NCI-H748 (cell line): ENCODE data around the gene TMEM92.
"Not testable (repeated sequence)": the region's sequence is repeated elsewhere in the genome, so short reads cannot be mapped to it uniquely, and the experiment has no call there.

Experiments
- DNase-seq: peaks from one replicate; lab custom pipeline; 2025; ENCODE audit not compliant: unreplicated experiment; lab: John Stamatoyannopoulos, UW

TMEM92 gene

DNA sequence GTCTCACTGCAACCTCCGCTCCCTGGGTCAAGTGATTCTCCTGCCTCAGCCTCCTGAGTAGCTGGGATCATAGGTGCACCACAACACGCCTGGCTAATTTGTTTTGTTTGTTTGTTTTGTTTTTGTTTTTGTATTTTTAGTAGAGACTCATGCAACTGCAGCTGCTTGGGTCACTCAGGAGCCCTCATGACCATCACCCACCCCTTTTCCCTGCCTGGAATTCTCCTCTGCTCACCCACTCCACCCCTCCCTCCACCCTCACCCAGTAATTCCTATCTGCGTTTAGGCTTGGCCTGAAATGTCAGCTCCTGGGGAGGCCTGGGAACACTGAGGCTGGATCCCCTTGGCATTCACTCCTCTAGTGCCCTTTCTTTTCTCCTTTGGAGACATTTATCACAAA lies 25.5 kb downstream of the TMEM92 start:
- DNase-seq, result no peak

DNA sequence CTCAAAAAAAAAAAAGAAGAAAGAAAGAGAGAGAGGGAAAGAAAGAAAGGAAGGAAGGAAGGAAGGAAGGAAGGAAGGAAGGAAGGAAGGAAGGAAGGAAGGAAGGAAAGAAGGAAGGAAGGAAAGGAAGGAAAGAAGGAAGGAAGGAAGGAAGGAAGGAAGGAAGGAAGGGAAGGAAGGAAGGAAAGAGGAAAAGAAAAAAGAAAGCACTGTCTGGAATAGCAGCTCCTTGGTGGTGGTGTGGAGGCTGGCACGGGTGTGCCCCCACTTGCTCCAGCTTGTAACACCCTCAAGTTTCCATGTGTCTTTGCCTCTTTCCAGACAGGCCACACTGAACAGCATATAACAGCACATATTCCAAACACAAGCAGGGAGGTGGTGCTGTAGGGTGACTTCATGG lies 26.6 kb downstream of the TMEM92 start:
- not testable (repeated sequence) for DNase-seq

DNA sequence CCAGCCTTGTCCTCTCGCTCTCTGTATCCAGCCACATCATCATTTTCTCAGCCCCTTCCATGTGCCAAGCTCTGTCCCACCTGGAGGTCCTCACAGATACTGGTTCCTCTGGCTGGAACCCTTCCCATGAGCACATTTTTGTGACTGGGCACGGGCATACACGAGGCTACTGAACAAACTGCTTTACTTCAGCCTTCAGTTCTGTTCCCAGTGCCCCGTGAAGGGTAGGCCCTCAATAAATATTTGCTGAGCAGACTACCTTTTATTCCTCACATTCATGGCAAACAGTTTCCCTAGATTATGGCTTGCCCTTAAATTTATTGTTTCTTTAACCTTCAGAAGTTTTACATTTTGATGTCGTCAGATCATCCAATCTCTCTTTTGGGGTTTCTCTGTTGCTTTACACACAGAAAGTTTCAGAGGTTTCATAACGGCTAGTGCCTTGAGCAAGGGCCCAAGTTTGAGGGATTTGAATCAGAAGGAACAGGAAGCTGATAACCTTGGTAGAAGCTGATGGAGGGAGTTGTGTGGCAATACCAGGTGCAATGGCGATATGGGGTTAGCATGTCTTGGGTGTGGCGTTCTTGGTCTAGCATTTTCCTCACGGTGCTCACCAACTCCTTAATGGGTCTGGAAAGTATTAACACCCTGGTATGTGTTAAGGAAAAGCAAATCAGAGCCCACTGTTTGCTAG lies 27.8 kb downstream of the TMEM92 start:
- no peak for DNase-seq

DNA sequence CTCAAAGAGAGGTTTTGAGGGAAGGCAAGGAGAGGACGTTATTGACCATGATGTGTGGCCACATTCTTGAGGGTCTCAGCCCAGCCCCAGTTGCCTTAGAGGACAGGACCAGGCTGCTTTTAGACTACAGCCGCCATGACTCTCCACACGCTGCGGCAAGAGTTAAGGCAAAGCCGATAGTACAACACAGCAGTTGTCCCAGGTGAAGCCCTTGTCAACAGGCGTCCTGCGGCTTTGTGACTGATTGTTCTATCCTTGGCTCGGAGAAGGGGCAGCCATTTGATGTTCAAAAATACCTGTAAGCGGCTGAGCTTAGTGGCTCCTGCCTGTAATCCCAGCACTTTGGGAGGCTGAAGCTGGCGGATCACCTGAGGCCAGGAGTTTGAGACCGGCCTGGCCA lies 28.8 kb downstream of the TMEM92 start:
- DNase-seq, result no peak

DNA sequence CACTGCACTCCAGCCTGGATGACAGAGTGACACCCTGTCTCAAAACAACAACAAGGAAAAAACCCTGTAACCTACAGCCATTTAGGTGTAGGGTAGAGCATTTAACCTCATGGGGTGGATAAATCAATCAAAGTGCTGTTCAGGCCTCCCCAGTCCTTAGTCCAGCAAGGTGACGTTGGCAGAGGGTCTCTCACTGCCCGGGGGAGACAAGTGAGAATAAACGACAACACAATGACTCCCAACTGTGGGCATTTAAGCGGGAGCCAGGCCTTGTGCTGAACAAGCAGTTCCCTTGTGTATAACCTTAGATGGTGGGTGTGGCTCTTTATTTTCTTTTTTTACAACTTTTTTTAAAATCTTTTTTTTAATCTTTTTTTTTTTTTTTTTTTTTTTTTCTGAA lies 29.3 kb downstream of the TMEM92 start:
- no peak for DNase-seq

DNA sequence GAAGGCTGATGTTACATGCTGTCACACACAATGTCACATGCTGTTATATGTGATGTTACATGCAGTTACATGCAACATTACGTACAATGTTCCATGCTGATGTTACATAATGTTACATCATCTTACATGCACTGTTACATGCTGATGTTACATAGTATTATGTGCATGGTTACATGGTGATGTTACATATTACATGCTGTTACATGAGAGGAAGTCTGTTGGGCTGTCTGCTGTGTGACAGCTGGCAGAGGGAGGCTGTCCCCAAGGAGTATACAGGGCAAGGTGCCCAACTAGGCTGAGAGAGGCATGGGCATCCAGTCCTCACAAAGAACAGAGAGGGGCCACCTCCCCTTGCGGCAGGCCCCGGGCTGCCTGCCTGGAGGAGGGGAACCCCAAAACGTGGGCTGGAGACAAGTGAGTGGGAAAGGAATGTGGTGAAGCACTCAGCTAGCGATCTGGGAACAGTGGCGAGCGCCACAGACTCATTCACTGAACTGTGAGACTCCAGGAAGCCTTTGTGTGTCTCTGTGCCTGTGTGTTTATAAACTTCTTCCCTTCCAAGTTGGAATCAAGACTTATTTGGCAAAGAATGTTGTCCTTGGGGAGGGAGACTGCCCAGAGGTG lies 30.6 kb downstream of the TMEM92 start:
- DNase-seq, result no peak

DNA sequence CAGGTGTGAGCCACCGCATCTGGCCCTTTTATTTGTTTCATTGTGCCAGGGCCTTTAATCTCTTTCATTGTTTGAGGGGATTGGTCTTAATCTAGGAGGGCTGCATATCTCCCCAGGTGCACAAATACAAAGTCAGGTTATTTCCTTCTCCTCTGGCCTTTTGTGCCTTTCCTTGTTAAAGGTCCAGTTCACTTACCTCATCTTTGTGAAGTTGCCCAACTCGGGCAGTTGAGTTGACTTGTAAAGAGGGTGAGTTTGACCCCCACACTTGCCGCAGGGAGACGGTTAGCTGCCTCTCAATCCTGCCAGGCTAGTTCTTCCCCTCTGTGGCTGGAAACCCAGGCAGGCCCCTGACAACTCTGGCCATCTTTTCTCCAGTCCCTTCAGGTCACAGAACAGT lies 33.4 kb downstream of the TMEM92 start:
- no peak for DNase-seq

DNA sequence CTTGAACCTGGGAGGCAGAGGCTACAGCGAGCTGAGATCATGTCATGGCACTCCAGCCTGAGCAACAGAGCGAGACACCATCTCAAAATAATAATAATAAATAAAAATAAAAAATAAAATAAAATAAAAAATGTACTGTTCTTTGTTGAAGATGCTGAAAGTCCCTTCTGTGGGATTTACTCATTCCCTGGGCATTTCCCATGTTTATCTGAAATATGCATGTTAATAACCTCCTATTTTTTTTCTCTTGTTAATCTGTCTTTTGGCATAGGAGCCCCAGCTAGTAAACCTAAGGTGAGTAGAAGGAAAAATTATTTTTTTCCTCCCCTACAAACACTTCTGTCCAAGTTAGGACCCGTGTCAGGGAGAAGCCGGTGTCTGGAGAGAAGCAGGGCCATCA lies 34.4 kb downstream of the TMEM92 start:
- DNase-seq, result no peak

DNA sequence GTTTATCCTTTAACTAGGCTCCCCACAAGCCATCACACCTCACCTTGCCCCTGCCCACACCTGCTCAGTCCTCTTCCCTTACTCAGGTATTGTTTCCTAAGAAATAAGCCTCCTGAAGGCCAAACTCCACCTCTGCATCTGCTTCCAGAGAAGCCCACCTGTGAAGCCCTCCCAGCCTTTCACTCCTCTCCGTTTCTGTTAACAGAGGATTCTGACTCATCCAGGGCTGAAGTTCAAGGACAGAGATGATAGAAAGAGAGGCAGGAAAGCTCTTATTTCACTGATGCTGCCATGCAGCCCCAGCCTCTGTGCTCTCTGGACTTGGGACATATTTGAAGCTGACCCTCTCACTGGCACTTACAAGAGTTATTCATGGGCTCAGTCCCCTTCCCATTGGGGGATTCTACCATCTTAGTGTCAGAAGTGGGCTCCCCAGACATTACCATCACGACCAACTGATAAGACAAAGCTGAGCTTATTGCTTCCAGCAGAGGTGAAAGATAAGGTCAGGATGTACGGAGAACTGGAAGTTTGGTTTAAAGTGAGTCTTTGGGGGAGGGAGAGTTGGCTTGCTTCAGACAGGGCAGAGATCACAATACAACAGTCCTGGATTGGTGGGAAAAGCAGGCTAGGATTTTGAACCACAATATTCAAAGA lies 36.3 kb downstream of the TMEM92 start:
- DNase-seq, result no peak

DNA sequence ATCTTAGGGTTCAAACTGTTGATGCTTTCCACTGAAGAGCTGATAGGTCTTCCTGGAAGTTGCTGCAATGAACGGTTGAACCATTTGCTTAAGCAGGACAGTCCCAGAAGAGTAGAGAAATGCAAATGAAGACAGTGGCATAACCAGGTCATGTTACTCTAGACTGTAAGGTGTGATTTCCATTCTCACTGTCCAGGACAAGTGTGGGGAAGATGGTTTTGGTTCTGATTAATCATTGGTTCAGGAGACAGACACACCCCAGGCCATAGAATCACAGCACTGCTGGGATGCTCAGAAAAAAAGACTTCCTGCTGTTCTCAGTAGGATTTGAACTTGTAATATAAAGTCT lies 36.8 kb downstream of the TMEM92 start:
- DNase-seq, result no peak

DNA sequence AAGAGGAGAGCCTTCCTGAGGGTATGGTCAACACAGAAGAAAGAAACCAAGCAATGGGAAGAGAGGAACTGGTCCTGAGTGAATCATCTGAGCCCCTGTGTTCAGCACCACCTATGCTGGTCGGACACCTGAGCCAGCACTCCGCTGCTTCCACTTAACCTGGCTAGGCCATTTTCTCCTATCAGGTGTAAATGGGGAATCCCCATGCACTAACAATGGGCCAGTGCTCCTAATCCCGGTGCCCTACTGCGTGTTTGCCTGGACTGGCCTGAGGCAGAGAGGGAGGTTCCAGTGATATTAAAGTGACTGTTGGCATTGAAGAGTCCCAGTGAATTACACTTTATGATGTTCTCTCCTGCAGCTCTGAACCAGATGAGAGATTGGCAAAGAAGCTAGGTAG lies 37.2 kb downstream of the TMEM92 start:
- DNase-seq, result no peak

DNA sequence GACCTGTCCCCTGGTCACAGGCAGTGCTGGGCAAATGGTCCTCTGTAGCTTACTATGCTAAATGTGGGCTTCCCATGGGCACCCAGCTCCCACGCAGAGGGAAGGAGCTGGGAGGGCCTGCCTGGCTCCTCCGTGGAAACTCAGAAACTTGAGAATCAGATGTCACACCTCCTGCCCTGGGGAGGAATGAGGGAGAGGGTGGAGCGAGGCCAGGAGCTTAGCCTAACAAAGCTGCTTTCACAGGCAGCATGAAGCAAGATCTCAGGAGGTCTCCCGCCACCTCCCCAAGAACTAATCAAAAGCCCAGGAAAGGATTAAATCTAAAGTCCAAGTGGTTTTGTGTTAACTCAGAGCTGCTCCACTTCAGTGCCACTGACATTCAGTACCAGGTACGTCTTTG lies 38.0 kb downstream of the TMEM92 start:
- DNase-seq, result no peak

DNA sequence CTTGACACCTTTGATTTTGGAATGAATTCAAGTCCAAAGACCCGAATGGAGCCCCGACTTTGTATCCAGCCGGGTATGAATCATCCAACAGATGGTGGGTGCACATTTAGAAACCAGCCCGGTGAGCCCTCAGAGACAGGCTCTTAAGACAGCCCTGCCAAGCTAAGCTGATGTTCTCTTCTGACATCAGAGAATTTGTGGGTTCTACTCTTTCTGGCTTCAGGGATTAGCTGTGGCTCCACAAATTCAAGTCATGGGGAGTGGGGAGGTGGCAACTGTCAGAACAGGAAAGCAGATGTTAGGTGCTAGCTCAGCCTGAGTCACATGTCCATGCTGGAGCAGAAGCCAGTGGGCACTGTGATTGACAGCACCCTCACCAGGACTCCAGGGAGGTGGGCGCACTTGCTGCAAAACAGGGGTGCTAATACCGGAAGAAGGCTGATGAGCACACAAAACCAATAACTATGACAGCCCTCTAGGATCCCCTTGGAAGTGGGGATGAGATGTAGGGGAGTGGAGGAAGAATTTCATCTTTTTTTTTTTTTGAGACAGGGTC lies 40.3 kb downstream of the TMEM92 start:
- no peak for DNase-seq

DNA sequence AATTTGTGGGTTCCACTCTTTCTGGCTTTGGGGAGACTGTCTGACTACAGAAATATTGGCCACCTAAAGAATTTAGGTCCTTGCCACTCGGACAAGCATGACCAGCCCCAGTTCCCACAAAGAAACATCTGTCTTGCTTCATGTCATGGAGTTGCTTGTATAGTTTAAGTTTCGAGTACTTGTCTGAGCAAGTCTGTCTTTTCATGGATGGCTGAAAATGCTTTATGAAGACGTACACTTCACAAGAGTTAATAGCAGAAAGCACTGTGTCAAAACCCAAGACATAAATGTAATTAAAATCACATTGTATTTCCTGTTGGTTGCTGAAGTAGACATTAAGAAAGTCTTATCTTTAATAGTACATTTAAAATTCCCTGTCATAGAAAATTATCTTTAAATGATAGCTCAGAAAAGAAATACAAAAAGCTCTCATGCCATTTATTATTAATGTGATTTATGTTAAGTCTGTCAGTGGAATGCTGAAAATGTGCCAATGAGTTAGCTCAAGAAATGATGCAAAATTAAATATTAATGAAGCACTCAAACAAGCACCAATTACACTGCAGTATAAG lies 41.8 kb downstream of the TMEM92 start:
- no peak for DNase-seq

DNA sequence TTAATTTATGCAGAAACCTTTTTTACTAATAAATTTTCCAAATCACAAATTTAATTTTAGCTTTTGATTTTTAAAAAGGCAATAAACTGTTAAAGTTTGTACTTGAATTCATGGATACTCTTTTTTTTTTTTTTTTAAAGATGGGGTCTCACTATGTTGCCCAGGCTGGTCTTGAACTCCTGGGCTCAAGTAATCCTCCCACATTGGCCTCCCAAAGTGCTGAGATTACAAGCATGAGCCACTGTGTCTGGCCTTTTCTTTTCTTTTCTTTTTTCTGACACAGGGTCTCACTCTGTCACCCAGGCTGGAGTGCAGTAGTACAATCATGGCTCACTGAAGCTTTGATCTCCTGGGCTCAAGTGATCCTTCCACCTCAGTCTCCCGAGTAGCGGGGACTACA lies 42.4 kb downstream of the TMEM92 start:
- DNase-seq, result not testable (repeated sequence)

DNA sequence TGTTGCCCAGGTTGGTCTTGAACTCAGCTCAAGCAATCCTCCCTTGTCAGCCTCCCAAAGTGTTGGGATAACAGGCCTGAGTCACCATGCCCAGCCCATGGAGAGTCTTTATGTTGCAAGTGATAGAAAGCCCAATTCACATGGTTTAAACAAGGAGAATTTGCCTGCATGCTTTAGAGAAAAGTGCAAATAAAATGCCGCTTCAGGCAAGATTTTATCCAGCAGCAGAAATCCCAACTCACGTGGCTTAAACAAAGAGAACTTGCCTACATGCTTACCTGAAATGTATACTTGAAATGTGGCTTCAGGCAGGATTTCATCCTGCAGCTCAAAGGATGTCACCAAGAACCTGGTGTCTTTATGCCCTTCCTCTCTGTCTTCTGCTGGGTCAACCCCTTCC lies 42.9 kb downstream of the TMEM92 start:
- no peak for DNase-seq

DNA sequence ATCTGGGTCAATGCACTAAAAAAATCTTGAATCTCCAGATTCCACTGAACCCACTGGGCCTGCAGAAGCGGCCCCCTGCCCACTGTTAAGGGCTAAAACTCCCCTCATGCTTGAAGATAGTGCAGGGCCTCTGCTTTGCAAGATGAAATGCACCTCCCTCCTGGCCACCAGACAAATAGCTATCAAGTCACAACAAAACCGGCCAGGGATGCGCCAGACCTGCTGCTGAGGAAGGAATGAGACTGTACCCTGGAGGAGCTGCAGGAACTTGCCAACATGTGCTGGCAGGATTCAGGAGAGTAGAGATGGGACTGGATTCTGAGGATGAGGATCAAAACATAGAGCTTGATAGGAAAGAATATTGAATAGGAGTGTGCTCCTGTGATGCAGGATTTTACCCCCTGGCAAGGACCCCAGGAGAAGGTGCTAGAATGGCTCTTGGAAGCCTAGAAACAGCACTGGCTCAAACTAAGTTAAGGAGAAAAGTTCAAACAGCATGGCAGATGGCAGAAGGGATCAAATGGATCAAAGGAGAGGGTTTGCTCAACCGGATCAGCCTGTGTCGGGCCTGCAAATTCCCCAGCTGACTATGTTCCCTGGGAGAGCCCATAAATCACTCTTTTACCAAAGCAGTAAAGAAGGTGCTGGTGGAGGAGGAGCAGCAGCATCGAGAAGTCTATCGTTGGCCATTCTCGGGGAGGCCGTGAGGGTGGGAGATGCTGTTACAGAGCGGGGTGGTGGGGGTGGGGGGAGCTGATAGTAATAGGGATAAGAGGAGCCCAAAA lies 44.4 kb downstream of the TMEM92 start:
- DNase-seq, result no peak

DNA sequence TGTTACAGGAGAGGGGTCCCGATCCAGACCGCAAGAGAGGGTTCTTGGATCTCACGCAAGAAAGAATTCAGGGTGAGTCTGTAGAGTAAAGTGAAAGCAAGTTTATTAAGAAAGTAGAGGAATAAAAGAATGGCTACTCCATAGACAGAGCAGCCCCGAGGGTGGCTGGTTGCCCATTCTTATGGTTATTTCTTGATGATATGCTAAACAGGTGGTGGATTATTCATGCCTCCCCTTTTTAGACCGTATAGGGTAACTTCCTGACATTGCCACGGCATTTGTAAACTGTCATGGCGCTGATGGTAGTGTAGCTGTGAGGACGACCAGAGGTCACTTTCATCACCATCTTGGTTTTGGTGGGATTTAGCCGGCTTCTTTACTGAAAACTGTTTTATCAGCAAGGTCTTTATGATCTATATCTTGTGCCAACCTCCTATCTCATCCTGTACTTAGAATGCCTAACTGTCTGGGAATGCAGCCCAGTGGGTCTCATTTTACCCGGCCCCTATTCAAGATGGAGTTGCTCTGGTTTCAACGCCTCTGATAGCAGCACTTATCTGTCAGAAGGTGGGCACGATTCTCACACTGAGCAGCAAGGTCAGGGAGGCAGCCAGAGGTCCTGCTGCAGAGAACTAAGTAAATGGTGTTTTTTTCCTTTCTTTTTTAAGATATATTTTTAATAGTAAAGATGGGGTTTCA lies 45.2 kb downstream of the TMEM92 start:
- no peak for DNase-seq

DNA sequence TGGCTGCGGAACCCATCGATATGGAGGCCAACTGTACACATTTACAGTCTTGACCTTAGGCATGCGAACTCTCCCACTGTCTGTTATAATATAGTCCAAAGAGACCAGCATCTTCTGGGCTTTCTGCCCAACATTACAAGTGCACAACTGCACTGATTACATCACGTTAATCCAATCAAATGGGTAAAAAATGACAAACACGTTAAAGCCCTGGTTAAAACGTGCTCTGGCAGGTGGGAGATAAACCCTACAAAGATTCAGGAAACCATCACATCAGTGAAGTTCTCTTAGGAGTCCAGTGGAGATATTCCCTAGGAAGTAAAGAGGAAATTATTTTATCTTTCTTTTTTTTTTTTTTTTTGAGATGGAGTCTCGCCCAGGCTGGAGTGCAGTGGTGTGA lies 48.0 kb downstream of the TMEM92 start:
- no peak for DNase-seq

DNA sequence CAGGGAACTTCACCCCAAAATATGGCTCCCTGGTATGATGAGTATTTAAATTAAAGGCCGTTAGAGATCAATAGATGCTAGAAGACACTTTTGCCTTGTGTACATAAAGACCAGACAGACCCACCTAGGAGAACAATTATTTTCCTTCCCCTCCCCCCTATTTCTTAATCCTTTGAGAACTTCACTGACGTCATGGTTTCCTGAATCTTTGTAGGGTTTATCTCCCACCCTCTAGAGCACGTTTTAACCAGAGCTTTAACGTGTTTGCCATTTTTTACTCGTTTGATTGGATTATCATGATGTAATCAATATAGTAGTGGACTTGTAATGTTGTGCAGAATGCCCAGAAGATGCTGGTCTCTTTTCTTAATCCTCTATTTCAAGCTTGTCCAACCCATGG lies 48.8 kb downstream of the TMEM92 start:
- DNase-seq, result no peak

DNA sequence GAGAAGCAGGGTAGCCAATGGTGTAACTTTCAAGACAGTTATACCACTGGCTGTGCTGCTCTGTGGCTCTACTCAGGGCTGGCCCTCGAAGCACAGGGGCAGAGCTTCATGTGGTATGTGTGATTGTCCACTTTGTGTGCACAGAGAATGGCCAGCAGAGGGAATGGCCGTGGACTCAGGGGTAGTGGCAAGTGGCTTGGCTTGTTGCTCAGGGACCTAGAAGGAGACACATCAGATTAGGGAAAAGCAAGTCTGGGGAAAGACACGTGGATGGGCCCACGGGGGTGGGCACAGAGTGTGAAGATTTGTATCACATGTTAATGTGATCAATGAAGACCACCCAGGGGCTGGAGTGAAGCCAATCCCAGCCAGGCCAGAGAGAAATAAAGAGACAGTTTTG lies 51.6 kb downstream of the TMEM92 start:
- no peak for DNase-seq
